IMR-90 (cell line): ENCODE results near the gene PALM. TPM values are rescaled to one million over a fixed set of nuclear protein-coding genes. Genes with fewer than 3 reads are reported as not detected.

Experiments used
- ATAC-seq: fragments of 200-7000 bp; cut with Tn5 transposase; 2 replicates; pipeline ENCODE4 v1.9.1; 2020; ENCODE audit warnings: low read depth, mild to moderate bottlenecking, moderate library complexity
- BruUV-seq: library from RNA; stranded (reverse); fragments of 400-500 nt; replicated peaks from 2 replicates; lab custom pipeline; 2021; lab: Mats Ljungman, UMichigan
- CTCF ChIA-PET: fragments of 300-600 bp; formaldehyde crosslinking; extraction: SDS; loops from one replicate; lab custom pipeline; 2021; ENCODE audit warnings: antibody characterized with exemption; lab: Yijun Ruan, JAX
- POLR2A ChIA-PET: fragments of 300-600 bp; sonication (Branson Sonifier 250); formaldehyde crosslinking; loops from one replicate; lab custom pipeline; 2022; ENCODE audit warnings: antibody characterized with exemption; ENCODE audit not compliant: unreplicated experiment; lab: Charles Lee
- DNase-seq: peaks from one replicate; pipeline ENCODE4 v3.0.0; 2013
- H2AFZ ChIP-seq: replicated peaks from 2 replicates; pipeline ENCODE3; 2013; ENCODE audit warnings: low read length, mild to moderate bottlenecking; ENCODE audit not compliant: poor library complexity
- H2AK5ac ChIP-seq: 2 replicates; pipeline ENCODE4 v1.6.1; 2013; ENCODE audit warnings: low read depth, low read length, inconsistent platforms
- H2AK9ac ChIP-seq: replicated peaks from 2 replicates; pipeline ENCODE3; 2013; ENCODE audit warnings: mild to moderate bottlenecking, low read depth, low read length, moderate library complexity; ENCODE audit not compliant: poor library complexity
- H2BK120ac ChIP-seq: 2 replicates; pipeline ENCODE4 v1.6.1; 2013; ENCODE audit warnings: low read depth, low read length, inconsistent platforms
- H2BK15ac ChIP-seq: 3 replicates; pipeline ENCODE4 v1.6.1; 2013; ENCODE audit warnings: low read depth, low read length, inconsistent platforms
- H2BK20ac ChIP-seq: 2 replicates; pipeline ENCODE4 v1.6.1; 2013; ENCODE audit warnings: low read depth, mild to moderate bottlenecking, inconsistent platforms, low read length, moderate library complexity
- H2BK5ac ChIP-seq: 2 replicates; pipeline ENCODE4 v1.6.1; 2013; ENCODE audit warnings: mild to moderate bottlenecking, low read depth, low read length, inconsistent platforms; ENCODE audit not compliant: poor library complexity, severe bottlenecking
- H3K14ac ChIP-seq: replicated peaks from 2 replicates; pipeline ENCODE4 v1.6.1; 2013; ENCODE audit warnings: low read depth, low read length, inconsistent platforms
- H3K18ac ChIP-seq: 2 replicates; pipeline ENCODE4 v1.6.1; 2013; ENCODE audit warnings: low read depth, low read length, control low read depth
- H3K23ac ChIP-seq: 2 replicates; pipeline ENCODE4 v1.6.1; 2013; ENCODE audit warnings: low read depth, low read length, inconsistent platforms
- H3K27ac ChIP-seq: 2 replicates; pipeline ENCODE4 v1.5.1; 2013; ENCODE audit warnings: mild to moderate bottlenecking, control low read depth, low read length; ENCODE audit not compliant: insufficient read depth
- H3K27me3 ChIP-seq: 2 replicates; pipeline ENCODE4 v1.6.1; 2013; ENCODE audit warnings: low read length; ENCODE audit not compliant: control insufficient read depth, insufficient read depth
- H3K36me3 ChIP-seq: 2 replicates; pipeline ENCODE4 v1.6.1; 2013; ENCODE audit warnings: low read length, mixed read lengths; ENCODE audit not compliant: control insufficient read depth, insufficient read depth
- H3K4ac ChIP-seq: 2 replicates; pipeline ENCODE4 v1.6.1; 2013; ENCODE audit warnings: low read depth, low read length, inconsistent platforms
- H3K4me1 ChIP-seq: 2 replicates; pipeline ENCODE4 v1.6.1; 2013; ENCODE audit warnings: low read length, mixed read lengths; ENCODE audit not compliant: control insufficient read depth, insufficient read depth
- H3K4me2 ChIP-seq: 2 replicates; pipeline ENCODE4 v1.6.1; 2013; ENCODE audit warnings: low read depth, mild to moderate bottlenecking, control low read depth, low read length, moderate library complexity
- H3K4me3 ChIP-seq: 2 replicates; pipeline ENCODE4 v1.5.1; 2013; ENCODE audit warnings: low read depth, mild to moderate bottlenecking, control low read depth, low read length, moderate library complexity; ENCODE audit not compliant: insufficient read depth
- H3K56ac ChIP-seq: 2 replicates; pipeline ENCODE4 v1.6.1; 2013; ENCODE audit warnings: low read length, inconsistent platforms; ENCODE audit not compliant: insufficient read depth; ENCODE audit errors: extremely low read depth
- H3K79me1 ChIP-seq, 2 experiments: 2 replicates each; pipeline ENCODE4 v1.6.1; 2013; ENCODE audit warnings: low read length in 2 of 2, inconsistent platforms in 1 of 2, low read depth in 1 of 2
- H3K9ac ChIP-seq: 2 replicates; pipeline ENCODE4 v1.6.1; 2013; ENCODE audit warnings: low read depth, low read length, control low read depth
- H3K9me1 ChIP-seq: 2 replicates; pipeline ENCODE4 v1.6.1; 2013; ENCODE audit warnings: low read length, inconsistent platforms; ENCODE audit not compliant: insufficient read depth
- H3K9me3 ChIP-seq: 2 replicates; pipeline ENCODE4 v1.6.1; 2013; ENCODE audit warnings: low read length; ENCODE audit not compliant: control insufficient read depth, insufficient read depth
- H4K20me1 ChIP-seq: 2 replicates; pipeline ENCODE4 v1.6.1; 2013; ENCODE audit warnings: low read length, inconsistent platforms; ENCODE audit not compliant: insufficient read depth
- H4K5ac ChIP-seq: 2 replicates; pipeline ENCODE4 v1.6.1; 2013; ENCODE audit warnings: mild to moderate bottlenecking, low read depth, low read length, control low read depth
- H4K8ac ChIP-seq, 2 experiments: 2 replicates each; pipeline ENCODE4 v1.6.1; 2013; ENCODE audit warnings: low read depth in 2 of 2, low read length in 2 of 2, control low read depth in 1 of 2, inconsistent platforms in 1 of 2
- H4K91ac ChIP-seq: 2 replicates; pipeline ENCODE4 v1.6.1; 2013; ENCODE audit warnings: low read depth, low read length, inconsistent platforms; ENCODE audit not compliant: insufficient read depth
- BHLHE40 ChIP-seq: fragments of 150-350 bp; IDR thresholded peaks from 2 replicates; pipeline ENCODE4 v1.6.1; 2016; ENCODE audit warnings: mild to moderate bottlenecking, low read depth, low read length
- CEBPB ChIP-seq: IDR thresholded peaks from 2 replicates; pipeline ENCODE4 v1.6.1; 2012; ENCODE audit warnings: low read depth, low read length, improper control_type of control experiment
- CHD1 ChIP-seq: IDR thresholded peaks from 2 replicates; pipeline ENCODE4 v1.6.1; 2012; ENCODE audit warnings: low read depth, low read length, improper control_type of control experiment
- ELK1 ChIP-seq: fragments of 150-350 bp; IDR thresholded peaks from 2 replicates; pipeline ENCODE4 v1.6.1; 2016; ENCODE audit warnings: low read depth, mild to moderate bottlenecking, low read length, moderate library complexity, borderline replicate concordance
- FOS ChIP-seq: fragments of 150-350 bp; IDR thresholded peaks from 2 replicates; pipeline ENCODE4 v1.6.1; 2016; ENCODE audit warnings: low read depth, low read length
- MAFK ChIP-seq: IDR thresholded peaks from 2 replicates; pipeline ENCODE4 v1.6.1; 2012; ENCODE audit warnings: low read depth, low read length, improper control_type of control experiment
- MAZ ChIP-seq: IDR thresholded peaks from 2 replicates; pipeline ENCODE4 v1.6.1; 2012; ENCODE audit warnings: low read depth, mild to moderate bottlenecking, low read length, improper control_type of control experiment, moderate library complexity, borderline replicate concordance
- MXI1 ChIP-seq: IDR thresholded peaks from 2 replicates; pipeline ENCODE4 v1.6.1; 2012; ENCODE audit warnings: low read depth, mild to moderate bottlenecking, low read length, moderate library complexity, borderline replicate concordance
- NFE2L2 ChIP-seq: fragments of 150-350 bp; IDR thresholded peaks from 2 replicates; pipeline ENCODE4 v1.6.1; 2016; ENCODE audit warnings: low read depth, mild to moderate bottlenecking, low read length
- POLR2A ChIP-seq: IDR thresholded peaks from 2 replicates; pipeline ENCODE4 v1.6.1; 2012; ENCODE audit warnings: mild to moderate bottlenecking, low read depth, low read length
- RAD21 ChIP-seq: IDR thresholded peaks from 2 replicates; pipeline ENCODE4 v1.6.1; 2012; ENCODE audit warnings: low read length, improper control_type of control experiment
- RCOR1 ChIP-seq: IDR thresholded peaks from 2 replicates; pipeline ENCODE4 v1.6.1; 2012; ENCODE audit warnings: mild to moderate bottlenecking, low read length, improper control_type of control experiment; ENCODE audit not compliant: insufficient replicate concordance
- RFX5 ChIP-seq: IDR thresholded peaks from 2 replicates; pipeline ENCODE4 v1.8.0; 2012; ENCODE audit warnings: low read depth, mild to moderate bottlenecking, low read length, moderate library complexity
- SMC3 ChIP-seq: fragments of 150-350 bp; IDR thresholded peaks from 2 replicates; pipeline ENCODE4 v1.6.1; 2016; ENCODE audit warnings: low read depth, mild to moderate bottlenecking, antibody characterized with exemption, low read length, moderate library complexity
- WGBS, 2 experiments: methylation state at CpG; one replicate each; pipeline versions ENCODE4 v1.1.5 to v1.1.7; 2013; ENCODE audit warnings: missing lambda C conversion rate in 2 of 2; ENCODE audit not compliant: insufficient read length in 1 of 2; ENCODE audit errors: extremely low coverage in 2 of 2; 5-methylcytosine and 5-hydroxymethylcytosine counted together
- dilution Hi-C: fragments of 300-500 bp; cut with HindIII; formaldehyde crosslinking; loops from one replicate; pipeline ENCODE4 v1.14.3; 2018; ENCODE audit warnings: low sequenced_read_pairs; ENCODE audit not compliant: unreplicated experiment
- in situ Hi-C: fragments of 300-500 bp; cut with MboI; formaldehyde crosslinking; loops from 3 replicates; pipeline ENCODE4 v1.14.3; 2019; ENCODE audit warnings: low sequenced_read_pairs, inconsistent platforms, mixed read lengths
- intact Hi-C: fragments of 100-400 bp; cut with micrococcal nuclease; formaldehyde crosslinking; loops from 2 replicates; pipeline ENCODE4 v1.10.0; 2022
- polyA plus RNA-seq, 3 experiments: library from polyadenylated mRNA; depleted of rRNA; stranded (reverse); fragments of >200 nt; gene quantifications; 2 replicates each; pipeline ENCODE4 v1.2.3, GENCODE V29; 2012; ENCODE audit warnings: low replicate concordance in 1 of 3
- total RNA-seq: library from RNA; depleted of rRNA; stranded (reverse); fragments of >200 nt; gene quantifications from 2 replicates; pipeline ENCODE4 v1.2.3, GENCODE V29; 2012
- TF ChIP-seq, protein P1 (sequence below): fragments of 150-350 bp; IDR thresholded peaks from 2 replicates; pipeline ENCODE4 v1.6.1; 2017; ENCODE audit warnings: mild to moderate bottlenecking, antibody characterized with exemption, low read length, low read depth

Gene PALM
- total and polyA plus RNA-seq, 2 of the 4 experiments (the other 2 are of a cell fraction) = 2.2 to 7.4 TPM

DNA sequence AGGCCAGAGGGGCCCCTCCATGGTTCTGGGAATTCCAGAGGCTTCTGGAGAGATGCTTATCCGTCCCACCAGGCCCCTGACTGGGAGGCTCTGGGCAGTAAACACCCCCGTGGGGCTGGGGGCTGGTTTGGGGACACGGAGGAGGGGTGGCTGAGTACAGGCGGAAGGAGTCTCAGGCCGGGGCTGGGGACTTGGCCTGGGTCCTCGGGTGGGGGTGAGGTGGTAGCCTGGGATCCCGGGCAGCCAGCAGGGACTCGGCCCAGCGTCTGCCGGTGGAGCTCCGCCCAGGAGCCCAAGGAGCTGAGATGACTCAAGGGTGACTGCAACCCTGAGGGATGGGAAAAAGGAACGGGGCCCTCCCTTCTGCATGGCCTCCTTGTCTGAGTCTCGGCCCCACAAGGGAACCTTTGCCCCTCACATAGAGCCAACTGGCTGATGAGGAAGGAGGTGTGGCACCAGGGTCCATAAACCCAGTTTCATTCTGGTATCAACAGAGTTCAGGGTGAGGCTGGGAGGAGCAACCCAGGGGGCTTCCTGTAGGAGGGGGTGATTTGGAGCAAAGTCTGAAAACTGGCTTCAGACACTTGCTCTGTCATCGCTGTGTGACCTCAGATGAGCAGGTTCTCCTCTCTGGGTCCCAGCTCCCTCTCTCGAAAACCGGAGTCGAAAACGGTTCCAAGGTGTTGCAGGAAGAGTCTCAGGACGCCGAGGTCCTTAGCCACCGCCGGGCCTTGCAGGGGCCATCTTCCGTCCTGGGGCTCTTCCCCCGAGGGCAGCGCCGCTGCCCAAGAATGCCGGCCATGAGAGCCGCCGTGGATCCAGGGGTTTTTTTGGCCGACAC lies 43.0 kb downstream of the PALM start:
- peak overlapping the region; percentile 94 for H2AFZ ChIP-seq
- H3K9me1 ChIP-seq = peaks cover 7% of the 10 kb centered on the region; the same call in 1 of the 2 replicates
- no peak overlapping the region for H3K23ac ChIP-seq
- H2BK15ac ChIP-seq = peak overlapping the region; percentile 67; the same call in 1 of the 3 replicates
- 67% methylated on average over 8 of the region's 30 CpGs; no CpG with 5 or more reads in 1 of the 2 experiments for WGBS, 2 experiments
- no peaks in the 10 kb centered on the region for H3K27me3 ChIP-seq
- H3K9me3 ChIP-seq = peaks cover 9% of the 10 kb centered on the region
- H2BK20ac ChIP-seq = peak overlapping the region; percentile 58; the same call in 1 of the 2 replicates
- POLR2A ChIA-PET = no interaction called here
- peak overlapping the region; percentile 35 for H3K9ac ChIP-seq
- ATAC-seq (peak; percentile 92), DNase-seq (peak; percentile 87)
- no peak overlapping the region for H3K56ac ChIP-seq
- H3K18ac ChIP-seq = peak overlapping the region; percentile 33
- peak overlapping the region; percentile 73 for H2BK5ac ChIP-seq
- H2AK5ac ChIP-seq = peak overlapping the region; percentile 91
- H3K4me3 ChIP-seq = no peak overlapping the region
- H4K8ac ChIP-seq = peak overlapping the region; percentile 2 to 81
- H4K20me1 ChIP-seq = 0 out of 2 replicates have a peak, but pooled peaks cover 3% of the 10 kb centered on the region
- peak overlapping the region; percentile 78 for H3K14ac ChIP-seq
- peak overlapping the region; percentile 75 for H3K4ac ChIP-seq
- intact Hi-C loops (no loop called here), dilution Hi-C loops (no loop called here), in situ Hi-C loops (no loop called here)
- H2AK9ac ChIP-seq = peak overlapping the region; percentile 18
- H3K79me1 ChIP-seq = no peaks in the 10 kb centered on the region
- no peaks in the 10 kb centered on the region for H3K36me3 ChIP-seq
- 0 out of 2 replicates have a peak overlapping the region, but pooled peaks have one; percentile 9 for H3K4me2 ChIP-seq
- peaks cover 15% of the 10 kb centered on the region for H3K4me1 ChIP-seq
- H2BK120ac ChIP-seq = peak overlapping the region; percentile 84
- CTCF ChIA-PET = no interaction called here
- no TSS peak for BruUV-seq
- H3K27ac ChIP-seq = peak overlapping the region; percentile 60
- peak overlapping the region; percentile 41 for H4K5ac ChIP-seq
- peak overlapping the region; percentile 65 for H4K91ac ChIP-seq
- TF ChIP-seq NFE2L2 (no peak), MAFK (no peak), RAD21 (no peak), POLR2A (peak; percentile 43; the same call in 1 of the 2 replicates), ELK1 (no peak), CEBPB (0 out of 2 replicates have a peak, but pooled peaks have one; percentile 30), MAZ (0 out of 2 replicates have a peak, but pooled peaks have one; percentile 58), FOS (peak; percentile 63), BHLHE40 (no peak), SMC3 (no peak), RCOR1 (peak; percentile 44), CHD1 (no peak), RFX5 (no peak), MXI1 (no peak)
- TF ChIP-seq, protein P1, sequence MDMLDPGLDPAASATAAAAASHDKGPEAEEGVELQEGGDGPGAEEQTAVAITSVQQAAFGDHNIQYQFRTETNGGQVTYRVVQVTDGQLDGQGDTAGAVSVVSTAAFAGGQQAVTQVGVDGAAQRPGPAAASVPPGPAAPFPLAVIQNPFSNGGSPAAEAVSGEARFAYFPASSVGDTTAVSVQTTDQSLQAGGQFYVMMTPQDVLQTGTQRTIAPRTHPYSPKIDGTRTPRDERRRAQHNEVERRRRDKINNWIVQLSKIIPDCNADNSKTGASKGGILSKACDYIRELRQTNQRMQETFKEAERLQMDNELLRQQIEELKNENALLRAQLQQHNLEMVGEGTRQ = no peak
